Medulla oblongata (tissue), 1 donor: ENCODE measurements around the gene BTNL8.
"Not testable (repeated sequence)": the region's sequence is repeated elsewhere in the genome, so short reads cannot be mapped to it uniquely, and the experiment has no call there.

Experiments used
- DNase-seq: peaks from one replicate; pipeline ENCODE4 v3.0.0-alpha.2; 2015; ENCODE audit errors: extremely low spot score

BTNL8 gene

GRCh38 chr5:180875860-180876426, 23.0 kb upstream of the BTNL8 start:
- DNase-seq = no peak

GRCh38 chr5:180885845-180886529, 13.0 kb upstream of the BTNL8 start:
- not testable (repeated sequence) for DNase-seq

GRCh38 chr5:180889381-180889780, 9.6 kb upstream of the BTNL8 start:
- DNase-seq = no peak

DNA sequence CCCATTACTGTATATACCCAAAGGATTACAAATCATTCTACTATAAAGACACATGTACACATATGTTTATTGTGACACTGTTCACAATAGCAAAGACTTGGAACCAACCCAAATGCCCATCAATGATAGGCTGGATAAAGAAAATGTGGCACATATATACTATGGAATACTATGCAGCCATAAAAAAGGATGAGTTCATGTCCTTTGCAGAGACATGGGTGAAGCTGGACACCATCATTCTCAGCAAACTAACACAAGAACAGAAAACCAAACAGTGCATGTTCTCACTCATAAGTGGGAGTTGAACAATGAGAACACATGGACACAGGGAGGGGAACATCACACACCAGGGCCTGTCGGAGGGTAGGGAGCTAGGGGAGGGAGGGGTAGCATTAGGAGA, 3.6 kb upstream of the BTNL8 start:
- DNase-seq = not testable (repeated sequence)

DNA sequence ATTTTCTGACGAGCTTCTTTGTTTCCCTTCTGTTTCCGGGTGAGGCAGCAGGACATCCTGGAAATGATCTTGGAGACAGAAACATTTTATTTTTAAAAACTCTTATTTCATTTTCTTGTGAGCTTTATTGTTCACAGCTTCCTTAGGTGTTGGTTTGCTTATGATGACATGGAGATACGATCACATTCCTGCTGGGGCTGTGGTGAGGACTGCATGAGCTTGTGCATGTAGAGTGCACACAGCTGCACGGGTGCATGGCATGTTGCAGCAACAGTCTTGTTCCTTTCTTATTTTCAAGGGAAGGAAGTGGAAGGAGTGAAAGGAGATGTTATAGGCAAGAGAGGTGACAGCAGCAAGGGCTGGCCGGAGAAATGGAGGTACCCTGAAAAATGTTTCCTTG, 1.2 kb downstream of the BTNL8 start:
- no peak for DNase-seq

- DNase-seq = no peak
Observed at GRCh38 chr5:180901319-180902009, 2.5 kb downstream of the BTNL8 start.

- no peak for DNase-seq
Observed at GRCh38 chr5:180908400-180908799, 9.4 kb downstream of the BTNL8 start.

DNA sequence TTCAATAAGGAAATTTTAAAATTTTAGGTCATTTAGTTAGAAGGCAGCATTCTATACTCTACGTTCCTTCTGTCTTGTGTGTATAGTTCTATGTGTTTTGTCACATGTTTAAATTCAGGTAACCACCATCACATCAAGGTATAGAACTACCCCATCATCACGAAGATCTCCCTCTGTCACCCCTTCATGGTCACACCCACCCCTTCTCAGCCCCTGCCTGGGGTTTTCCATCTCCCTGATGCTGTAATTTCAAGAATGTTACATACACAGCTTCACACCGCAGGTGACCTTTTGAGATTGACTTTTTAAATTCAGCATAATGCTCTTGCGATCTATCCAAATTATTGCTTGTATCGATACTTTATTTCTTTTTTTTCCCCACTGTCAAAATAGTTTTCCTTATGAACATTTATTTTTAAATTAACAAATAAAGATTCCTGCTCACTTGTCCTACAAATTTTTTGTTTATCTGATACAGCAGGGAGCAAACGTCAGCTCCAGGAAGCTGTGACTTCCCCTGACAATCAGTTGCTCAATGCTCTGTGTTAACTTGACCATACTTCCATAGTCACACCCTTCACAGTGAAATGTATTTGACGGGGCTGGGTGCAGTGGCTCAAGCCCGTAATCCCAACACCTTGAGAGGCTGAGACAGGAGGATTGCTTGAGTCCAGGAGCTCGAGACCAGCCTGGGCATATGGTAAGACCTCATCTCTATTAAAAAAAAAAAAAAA, 10.2 kb downstream of the BTNL8 start:
- DNase-seq = no peak

- DNase-seq = no peak
Observed at GRCh38 chr5:180909782-180910181, 10.8 kb downstream of the BTNL8 start.

GRCh38 chr5:180910182-180910581, 11.2 kb downstream of the BTNL8 start:
- DNase-seq = no peak

DNA sequence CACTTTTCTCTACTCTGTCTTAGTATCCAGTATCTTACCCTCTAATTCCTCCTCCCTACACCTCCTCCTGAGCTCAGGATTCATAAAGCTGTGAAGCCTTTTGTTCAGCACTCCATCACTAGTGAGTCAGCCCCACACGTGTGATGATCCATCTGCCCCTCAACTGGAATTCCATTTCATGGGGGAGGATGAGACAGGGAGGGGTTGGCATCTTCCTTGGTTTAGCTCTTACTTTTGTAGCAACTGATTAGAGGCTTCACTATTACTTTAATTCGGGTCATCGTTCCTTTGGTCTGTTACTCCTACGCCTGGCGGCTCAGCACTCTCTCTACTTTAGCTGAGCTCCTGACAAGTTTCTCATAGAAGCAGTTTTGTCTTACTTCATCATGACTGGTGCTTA, 11.8 kb downstream of the BTNL8 start:
- no peak for DNase-seq

GRCh38 chr5:180914646-180915045, 15.7 kb downstream of the BTNL8 start:
- DNase-seq = no peak

- no peak for DNase-seq
Observed at GRCh38 chr5:180915924-180916323, 17.0 kb downstream of the BTNL8 start.

GRCh38 chr5:180918380-180918779, 19.4 kb downstream of the BTNL8 start:
- DNase-seq = no peak

DNA sequence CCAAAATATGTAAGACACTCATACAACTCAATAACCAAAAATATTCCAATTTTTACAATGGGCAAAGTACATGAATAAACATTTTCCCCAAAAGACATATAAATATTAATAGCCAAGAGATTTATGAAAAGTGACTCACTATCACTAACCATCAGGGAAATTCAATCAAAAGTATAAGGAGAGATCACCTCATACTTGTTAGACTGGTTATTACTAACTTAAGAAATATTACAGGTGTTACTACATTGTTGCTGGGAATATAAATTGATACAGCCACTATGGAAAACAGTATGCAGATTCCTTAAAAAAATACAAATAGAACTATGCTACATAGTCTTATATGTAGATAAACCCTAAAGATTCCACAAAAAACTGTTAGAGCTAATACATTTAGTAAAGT, 21.8 kb downstream of the BTNL8 start:
- no peak for DNase-seq

DNA sequence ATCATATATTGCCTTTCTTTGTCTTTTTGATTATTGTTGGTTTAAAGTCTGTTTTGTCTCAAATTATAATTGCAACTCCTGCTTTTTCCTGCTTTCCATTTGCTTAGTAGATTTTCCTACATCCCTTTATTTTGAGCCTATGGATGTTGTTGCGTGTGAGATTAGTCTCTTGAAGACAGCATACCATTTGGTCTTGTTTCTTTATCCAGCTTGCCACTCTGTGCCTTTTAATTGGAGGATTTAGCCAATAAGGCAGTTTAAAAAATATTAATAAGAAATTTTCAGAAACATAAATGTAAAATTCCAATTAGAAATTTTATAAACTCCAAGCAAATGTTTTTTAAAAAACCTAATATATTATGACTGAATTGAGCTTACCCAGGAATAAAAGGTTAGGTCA, 24.0 kb downstream of the BTNL8 start:
- no peak for DNase-seq

DNA sequence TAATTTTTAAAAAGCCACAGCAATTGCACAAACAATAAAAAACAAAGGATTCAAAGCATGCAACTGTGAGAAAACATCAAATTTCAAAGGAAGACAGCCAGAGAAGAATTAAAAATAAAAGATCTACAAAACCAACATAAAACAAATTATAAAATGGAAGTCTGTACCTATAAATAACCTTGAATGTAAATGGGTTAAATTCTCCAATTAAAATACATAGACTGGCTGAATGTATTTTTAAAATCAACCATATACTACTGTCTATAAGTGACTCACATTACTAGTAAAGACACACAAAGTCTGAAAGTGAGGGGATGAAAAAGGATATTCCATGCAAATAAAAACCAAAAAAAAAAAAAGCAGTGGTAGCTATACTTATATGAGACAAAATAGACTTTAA, 33.7 kb downstream of the BTNL8 start:
- DNase-seq = no peak

DNA sequence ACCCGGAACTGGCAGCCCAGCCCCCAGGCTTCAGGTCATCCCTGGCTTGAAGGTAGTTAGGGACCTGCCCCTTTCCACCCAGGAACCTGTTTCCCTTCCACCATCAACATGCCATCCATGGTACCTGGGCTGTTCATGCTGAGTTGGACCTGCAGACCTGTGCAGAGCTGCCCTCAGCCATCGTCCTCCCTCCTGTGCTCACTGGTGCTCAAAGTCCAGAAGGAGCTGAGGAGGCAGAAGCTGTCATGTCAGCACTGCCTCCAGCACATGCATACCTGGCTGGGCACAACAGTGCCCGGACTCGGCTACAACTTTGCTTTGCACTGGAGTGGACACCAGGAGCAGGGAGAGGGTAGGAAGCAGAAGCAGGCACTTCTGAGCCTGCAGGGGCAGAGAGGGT, 36.2 kb downstream of the BTNL8 start:
- DNase-seq = no peak

DNA sequence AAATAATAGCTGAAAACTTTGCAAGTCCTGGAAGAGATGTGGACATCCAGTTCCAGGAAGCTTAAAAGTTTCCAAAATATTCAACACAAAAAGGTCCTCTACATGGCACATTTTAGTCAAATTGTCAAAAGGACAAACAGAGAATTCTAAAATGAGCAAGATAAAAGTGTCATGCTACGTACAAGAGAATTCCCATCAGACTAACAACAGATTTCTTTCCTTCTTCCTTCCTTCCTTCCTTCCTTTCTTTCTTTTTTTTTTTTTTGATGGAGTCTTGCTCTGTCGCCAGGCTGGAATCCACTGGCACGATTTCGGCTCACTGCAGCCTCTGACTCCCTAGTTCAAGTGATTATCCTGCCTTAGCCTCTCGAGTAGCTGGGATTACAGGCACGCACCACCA, 39.3 kb downstream of the BTNL8 start:
- DNase-seq = no peak

- no peak for DNase-seq
Observed at GRCh38 chr5:180950291-180950949, 51.5 kb downstream of the BTNL8 start.

- no peak for DNase-seq
Observed at GRCh38 chr5:180959661-180960060, 60.7 kb downstream of the BTNL8 start.

DNA sequence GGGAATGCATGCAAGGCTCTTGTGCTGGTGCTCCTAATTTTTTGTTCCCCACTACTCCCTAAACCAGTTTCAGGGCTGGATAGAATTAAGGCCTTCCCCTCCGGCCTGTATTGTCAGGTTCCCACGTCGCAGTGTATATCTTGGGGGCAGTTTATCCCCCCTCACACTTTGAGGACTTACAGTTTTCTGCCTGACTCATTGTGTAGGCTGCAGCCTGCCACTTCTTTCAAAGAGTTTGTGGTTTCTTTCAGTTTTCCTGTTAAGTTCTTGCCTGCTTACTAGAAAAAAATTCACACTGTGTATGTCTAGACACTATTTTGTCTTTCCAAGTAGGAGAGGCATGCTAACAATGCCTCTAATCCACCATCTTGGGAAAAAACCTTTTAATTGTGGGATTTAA, 61.2 kb downstream of the BTNL8 start:
- no peak for DNase-seq
